GM21423 (cell line): ENCODE data around the gene INTS3.
"Not testable (repeated sequence)": the region's sequence is repeated elsewhere in the genome, so short reads cannot be mapped to it uniquely, and the experiment has no call there.

Source experiments
- ATAC-seq: cut with Tn5 transposase; IDR thresholded peaks from one replicate; pipeline ENCODE4 v1.9.1; 2021; ENCODE audit warnings: mild to moderate bottlenecking, moderate library complexity; ENCODE audit not compliant: unreplicated experiment

The INTS3 gene

GRCh38 chr1:153778051-153778823 is 50.4 kb downstream of the INTS3 start:
- no peak for ATAC-seq

DNA sequence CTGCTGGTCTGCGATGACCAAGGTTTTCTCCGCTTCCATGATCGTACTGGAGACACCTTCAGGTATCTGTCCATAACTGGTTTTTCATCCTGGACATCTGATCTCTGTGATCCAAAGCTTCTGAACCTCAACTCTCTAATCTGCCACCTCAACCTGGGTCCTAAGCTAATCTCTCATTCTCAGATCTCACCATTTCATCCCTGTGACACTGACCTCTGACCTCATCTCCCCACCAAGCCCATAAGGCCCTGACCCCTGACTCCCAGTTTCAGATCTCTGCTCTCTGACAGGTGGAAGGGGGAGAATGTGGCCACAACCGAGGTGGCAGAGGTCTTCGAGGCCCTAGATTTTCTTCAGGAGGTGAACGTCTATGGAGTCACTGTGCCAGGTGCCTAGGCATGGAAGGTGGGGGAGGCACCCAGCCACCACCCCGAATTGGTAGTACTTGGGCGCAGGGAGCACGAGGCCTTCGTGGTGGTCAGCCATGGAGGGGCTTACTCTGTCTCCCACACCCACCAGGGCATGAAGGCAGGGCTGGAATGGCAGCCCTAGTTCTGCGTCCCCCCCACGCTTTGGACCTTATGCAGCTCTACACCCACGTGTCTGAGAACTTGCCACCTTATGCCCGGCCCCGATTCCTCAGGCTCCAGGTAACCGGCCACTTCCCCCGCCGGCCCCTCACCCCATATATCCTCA is 51.1 kb downstream of the INTS3 start:
- ATAC-seq = no peak

DNA sequence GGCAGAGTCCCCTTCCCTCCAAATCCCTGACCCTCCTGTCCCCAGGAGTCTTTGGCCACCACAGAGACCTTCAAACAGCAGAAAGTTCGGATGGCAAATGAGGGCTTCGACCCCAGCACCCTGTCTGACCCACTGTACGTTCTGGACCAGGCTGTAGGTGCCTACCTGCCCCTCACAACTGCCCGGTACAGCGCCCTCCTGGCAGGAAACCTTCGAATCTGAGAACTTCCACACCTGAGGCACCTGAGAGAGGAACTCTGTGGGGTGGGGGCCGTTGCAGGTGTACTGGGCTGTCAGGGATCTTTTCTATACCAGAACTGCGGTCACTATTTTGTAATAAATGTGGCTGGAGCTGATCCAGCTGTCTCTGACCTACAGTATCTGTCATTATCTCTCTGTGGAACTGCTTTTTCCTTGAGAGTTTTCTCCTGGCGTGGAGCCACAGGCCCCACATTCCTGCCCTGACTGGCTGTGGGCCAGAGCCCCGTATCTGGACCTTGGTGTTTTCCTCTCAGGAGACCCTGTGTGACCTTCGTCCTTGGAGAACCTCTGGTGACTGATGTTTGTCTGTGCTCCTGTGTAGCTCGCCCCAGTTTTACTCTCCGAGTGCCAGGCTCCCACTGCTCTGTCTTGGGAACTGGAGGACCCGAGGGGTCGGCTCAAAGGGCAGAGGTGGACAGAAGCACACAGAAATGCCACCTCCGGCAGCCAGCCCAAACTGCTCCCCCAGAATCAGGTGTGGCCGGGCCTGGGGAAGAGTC is 52.1 kb downstream of the INTS3 start:
- no peak for ATAC-seq

- no peak for ATAC-seq
Measured at GRCh38 chr1:153780551-153780950, 52.7 kb downstream of the INTS3 start.

GRCh38 chr1:153782648-153783047 is 54.8 kb downstream of the INTS3 start:
- not testable (repeated sequence) for ATAC-seq

DNA sequence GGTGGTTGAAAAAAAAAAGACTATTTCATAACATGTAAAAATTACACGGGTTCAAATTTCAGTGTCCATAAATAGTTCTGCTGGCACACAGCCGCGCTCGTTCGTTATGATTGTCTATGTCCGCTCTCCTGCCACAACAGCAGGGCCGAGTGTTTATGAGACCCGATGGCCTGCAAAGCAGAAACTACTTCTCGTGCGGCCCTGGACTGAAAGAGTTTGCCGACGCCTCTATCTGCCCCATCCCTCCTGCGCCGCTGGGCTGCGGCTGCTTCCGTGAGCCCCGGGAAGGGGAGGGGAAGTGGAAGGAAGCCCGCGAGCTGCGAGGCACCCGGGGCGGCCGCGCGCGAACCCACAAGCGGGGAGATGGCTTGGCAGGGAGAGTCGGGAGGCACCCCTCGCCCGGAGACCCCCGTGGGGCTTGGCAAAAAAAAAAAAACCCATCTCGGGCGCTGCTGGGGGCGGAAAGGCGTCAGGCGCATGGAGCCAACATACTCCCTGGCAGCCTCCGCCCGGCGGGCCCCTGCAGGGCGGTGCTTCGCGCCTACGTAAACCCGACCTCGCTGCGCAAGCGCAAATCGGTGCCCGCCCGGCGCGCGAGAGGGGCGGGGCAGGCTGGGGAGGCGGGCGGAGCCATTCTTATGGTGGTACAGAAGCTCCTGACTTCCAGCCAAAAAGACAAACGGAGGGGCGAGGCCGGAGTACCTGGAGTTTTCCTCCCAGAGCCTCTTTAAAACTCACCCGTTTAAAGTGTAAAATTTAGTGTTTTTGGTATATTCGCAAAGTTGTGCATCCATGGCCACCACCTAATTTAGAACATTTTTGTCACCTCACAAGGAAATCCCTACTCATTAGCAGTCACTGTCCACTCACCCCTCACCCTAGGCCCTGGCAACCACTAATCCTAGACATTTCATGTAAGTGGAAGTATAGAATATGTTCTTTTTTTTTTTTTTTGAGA is 55.7 kb downstream of the INTS3 start:
- ATAC-seq = peak; percentile 83

DNA sequence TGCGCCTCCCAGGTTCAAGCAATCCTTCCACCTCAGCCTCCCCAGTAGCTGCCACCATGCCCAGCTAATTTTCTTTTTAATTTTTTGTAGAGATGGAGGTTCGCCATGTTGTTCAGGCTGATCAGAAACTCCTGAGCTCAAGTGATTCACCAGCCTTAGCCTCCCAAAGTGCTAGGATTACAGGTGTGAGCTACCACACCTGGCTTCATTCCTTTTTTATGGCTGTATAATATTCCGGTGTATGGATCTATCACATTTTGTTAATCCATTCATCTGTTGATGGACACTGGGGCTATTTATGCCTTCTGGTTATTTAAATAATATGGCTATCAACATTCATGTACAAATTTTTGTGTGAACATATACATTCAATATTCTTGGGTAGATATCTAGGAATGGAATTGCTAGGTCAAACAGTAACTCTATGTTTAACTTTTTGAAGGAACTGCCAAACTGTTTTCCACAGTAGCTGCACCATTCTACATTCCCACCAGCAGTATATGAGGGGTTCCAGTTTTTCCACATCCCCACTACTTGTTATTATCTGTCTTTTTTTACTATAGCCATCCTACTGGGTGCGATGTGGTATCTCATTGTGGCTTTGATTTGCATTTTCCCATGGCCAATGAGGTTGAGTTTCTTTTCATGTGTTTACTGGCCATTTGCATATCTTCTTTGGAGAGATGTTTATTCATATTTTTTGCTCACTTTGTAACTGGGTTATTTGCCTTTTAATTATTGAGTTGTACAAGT is 58.4 kb downstream of the INTS3 start:
- ATAC-seq = no peak

- ATAC-seq = no peak
Measured at GRCh38 chr1:153789478-153790034, 61.7 kb downstream of the INTS3 start.

GRCh38 chr1:153790313-153790965 is 62.6 kb downstream of the INTS3 start:
- ATAC-seq = peak; percentile 1

DNA sequence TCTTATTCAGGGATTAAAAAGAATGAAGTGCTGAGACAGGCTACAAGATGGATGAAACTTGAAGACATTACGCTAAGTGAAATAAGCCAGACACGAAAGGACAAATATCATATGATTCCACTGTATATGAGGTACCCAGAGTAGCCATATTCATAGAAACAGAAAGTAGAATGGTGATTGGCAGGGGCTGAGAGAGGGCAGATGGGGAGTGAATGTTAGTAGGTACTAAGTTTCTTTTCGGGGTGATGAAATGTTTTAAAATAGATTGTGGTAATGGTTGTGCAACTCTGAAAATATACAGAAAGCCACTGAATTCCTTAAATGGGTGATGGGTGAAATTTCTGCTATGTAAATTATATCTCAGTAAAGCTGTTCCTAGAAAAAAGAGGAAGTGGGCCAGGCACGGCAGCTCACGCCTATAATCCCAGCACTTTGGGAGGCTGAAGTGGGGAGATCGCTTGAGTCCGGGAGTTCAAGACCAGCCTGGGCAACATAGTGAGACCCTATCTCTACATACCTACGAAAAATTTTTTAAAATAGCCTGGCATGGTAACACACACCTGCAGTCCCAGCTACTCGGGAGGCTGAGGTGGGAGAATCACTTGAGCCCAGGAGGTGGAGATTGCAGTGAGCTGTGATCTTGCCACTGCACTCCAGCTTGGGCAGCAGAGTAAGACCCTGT is 63.3 kb downstream of the INTS3 start:
- peak; percentile 82 for ATAC-seq

DNA sequence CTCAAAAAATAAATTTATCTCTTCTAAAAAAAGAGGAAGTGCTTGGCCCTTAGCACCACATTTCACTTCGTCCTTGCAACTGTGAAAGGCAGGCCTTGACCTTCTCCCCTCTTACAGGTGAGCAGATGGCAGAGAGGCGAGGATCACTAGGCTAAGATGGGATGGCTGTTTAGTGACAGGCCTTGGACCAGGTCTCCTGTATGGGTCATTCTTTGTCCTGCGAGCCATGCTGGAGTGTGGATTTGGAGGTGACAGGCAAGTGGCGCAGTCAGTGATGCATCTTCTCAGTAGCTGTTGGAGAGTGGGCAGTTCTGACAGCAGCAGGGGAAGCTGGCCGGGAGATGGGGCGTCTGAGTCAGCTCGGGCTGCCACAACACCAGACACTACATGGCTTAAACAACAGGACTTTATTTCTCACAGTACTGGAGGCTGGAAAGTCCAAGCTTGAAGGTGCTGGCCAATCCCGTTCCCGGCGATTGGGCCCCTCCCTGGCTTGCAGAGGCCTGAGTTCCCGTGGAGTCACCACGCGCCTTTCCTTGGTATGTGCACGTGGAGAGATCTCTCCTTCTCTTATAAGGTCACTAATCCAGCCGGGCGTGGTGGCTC is 63.9 kb downstream of the INTS3 start:
- peak; percentile 14 for ATAC-seq

GRCh38 chr1:153792631-153793041 is 64.8 kb downstream of the INTS3 start:
- no peak for ATAC-seq

GRCh38 chr1:153793261-153793972 is 65.6 kb downstream of the INTS3 start:
- no peak for ATAC-seq

- no peak for ATAC-seq
Measured at GRCh38 chr1:153793973-153794615, 66.2 kb downstream of the INTS3 start.

DNA sequence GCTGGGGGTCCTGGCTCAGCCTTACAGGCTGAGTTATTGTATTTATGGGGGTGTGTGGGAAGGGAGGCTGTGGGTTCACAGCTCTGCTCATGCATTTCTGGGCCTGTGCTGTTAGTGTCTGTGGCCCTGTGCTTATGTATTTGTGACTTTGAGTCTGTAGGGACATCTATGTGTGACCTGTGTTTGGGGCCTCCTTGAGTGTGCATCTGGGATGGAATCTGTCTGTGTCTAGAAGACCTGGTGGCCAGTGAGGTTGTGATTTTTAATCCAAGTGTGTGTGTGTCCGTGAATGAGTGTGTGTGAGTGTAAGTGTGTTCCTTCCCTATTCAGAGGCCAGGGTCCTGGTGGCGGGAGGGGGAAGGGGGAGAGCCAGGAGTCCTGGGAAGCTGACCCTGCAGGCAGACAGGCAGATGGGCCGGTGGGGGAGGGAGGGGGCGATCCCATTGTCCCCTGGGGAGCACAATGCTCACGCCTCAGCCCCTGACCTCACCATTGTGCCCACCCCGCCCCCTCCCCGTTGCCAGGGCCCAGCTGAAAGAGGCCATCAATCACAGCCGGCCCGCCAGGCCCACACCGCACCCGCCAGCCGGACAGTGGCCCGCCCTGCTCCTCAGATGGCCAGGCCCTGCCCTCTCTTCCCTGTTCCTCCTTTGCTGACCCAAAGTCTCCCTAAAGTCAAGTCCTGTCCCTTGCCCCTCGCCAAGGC is 66.9 kb downstream of the INTS3 start:
- ATAC-seq = no peak

DNA sequence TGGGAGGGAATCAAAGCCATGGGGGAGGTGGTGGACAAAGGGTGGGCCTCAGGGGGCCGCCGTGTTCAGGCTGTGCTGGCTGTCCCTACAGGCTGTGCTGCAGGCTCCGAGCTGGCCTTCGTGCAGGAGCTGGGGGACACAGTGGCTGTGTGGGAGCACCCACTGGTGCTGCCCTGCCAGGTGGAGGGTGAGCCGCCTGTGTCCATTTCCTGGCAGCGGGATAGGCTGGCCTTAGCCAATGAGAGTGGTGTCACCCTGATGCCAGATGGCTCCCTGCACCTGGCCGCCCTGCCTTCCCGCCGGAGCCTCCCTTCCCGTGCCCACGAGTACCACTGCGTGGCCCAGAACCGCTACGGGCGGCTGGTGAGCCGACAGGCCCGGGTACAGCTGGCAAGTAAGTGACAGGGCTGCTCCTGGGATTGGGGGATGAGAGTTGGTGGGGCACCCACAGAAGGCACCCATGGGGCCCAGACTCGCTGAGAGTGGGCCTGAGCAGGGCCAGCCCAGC is 67.5 kb downstream of the INTS3 start:
- ATAC-seq = no peak
